Effector CD4-positive, alpha-beta T cell (primary cell): Measurements from ENCODE around the gene SBF2.
A peak's percentile ranks its signal among the peaks of the same experiment; 100 is the strongest.
"Not testable (repeated sequence)": the region's sequence is repeated elsewhere in the genome, so short reads cannot be mapped to it uniquely, and the experiment has no call there.

Experiments
- DNase-seq: peaks from one replicate; pipeline ENCODE4 v3.0.0-alpha.2; 2020

The SBF2 gene

DNA sequence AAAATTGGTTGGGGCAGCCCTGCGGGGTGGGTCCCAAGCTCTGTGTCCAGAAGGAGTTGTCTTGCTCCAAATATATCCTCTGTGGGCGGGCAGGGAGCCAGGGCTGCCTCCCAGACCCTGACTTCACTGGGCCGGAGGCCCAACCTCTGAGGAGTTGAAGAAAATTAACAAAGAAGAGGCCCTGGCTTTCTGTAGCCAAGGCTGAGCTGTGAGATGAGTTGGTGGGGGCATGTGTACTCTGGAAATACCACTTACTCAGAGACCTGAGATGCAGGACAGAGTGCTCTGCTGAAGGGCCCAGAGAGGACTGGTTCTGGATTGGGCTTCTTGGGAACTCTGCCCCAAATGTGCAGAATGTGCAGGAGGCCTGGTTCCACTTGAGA, 533.8 kb downstream of the SBF2 start:
- no peak for DNase-seq

DNA sequence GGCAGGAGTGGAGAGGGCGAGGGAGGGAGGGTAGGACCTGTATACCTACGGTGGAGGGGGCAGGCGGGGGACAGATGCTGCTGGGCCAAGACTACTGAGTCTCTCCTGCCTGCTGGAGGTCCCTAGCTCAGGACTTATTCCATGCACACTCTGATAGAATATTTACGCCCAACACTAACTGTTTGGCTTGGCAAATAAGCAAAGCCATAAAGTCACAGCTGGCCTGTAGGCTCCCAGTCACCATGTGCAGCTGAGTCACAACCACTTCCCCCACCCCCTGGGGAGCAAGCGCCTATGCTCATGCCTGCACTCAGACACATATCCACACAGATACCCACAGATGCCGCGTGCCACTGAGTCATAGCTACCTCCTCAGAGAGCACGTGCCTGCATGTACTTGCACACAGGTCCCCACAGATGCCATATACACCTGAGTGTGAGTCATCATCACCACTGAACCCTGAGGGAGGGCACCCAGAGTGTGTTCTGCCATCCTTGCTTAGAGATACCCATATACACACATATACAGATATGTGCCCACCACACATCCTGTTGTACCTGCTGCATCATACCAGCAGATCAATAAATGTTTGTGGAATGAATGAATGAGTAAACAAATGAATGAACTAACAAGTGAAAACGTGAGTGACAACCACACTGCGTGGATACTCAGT, 534.4 kb downstream of the SBF2 start:
- peak; percentile 76 for DNase-seq

DNA sequence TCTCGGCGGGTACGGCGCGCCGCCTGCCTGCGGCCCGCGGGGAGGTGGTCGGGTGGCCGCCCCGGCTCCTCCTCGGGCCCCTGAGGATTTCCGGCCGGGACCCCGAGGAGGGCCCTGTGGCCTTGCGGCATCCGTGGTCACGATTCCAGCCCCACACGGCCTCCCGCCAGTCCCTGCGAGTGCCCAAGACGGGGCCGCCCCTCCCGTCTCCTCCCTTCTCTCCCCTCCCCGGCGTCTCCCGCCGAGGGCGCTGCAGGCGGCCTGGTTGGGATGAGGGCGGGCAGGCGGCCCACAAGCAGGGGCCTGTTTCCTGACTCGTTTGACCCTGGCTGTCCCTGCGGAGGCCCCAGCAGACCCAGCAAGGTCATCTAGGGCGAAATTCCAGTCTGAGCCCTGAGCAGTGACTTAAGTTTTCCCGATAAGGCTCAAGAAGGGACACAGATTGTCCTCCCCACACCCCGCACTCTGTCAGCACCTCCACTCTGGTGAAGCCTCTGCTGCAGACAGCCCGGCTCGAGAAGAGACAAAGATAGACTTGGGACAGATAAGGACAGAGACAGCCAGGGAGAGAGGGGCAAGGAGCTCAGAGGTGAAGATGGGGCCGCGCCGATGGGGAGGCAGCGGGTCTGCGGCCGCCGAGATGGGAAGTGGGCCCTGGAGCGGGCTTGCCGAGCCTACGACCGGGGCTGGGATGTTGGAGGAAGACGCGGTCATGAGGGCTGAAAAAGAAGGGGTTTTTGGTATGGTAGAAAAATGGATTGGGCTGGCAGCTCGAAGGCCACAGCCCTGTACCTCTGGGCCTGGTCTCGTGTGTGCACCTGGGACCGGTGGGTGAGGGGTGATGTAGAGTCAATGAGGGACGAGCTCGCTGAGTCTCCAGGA, 535.1 kb downstream of the SBF2 start:
- peak; percentile 16 for DNase-seq

DNA sequence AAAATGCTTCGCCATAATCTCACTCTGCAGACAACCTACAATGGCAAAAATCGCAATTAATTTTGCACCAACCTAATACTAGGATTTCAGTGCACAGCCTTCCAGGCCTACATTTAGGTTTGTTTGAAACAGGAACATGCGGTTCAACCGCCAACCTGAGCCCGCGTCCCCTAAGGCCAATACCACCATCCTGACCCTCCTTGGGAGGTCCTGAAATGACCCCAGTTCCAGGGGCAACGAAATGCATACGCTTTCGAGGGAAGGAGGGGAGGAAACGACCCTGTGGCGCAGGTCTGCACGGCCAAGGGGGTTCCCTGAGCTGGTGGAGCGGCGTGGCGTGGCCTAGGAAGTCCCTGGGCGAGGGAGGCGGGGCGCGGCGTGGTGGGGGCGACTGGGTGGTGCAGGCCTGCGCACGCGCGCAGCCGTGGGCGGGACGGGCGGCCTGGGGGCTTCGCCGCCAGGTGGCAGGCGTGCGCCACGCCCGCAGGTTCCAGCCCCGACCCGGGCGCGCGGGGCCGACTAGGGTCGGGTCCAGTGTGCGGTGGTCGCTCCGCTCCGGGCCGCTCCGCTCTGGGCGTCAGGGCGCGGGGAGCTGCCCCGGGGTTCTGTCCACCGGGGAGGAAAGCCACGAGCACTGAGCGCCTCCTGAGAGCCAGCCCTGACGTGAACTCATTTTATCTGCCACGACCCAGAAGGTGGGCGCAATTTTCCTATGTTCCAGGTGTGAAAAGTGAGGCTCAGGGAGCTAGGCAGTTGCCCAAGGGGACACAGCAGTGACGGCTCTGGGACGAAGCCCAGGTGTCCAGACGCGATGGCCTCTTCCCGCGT, 536.0 kb downstream of the SBF2 start:
- peak; percentile 89 for DNase-seq

DNA sequence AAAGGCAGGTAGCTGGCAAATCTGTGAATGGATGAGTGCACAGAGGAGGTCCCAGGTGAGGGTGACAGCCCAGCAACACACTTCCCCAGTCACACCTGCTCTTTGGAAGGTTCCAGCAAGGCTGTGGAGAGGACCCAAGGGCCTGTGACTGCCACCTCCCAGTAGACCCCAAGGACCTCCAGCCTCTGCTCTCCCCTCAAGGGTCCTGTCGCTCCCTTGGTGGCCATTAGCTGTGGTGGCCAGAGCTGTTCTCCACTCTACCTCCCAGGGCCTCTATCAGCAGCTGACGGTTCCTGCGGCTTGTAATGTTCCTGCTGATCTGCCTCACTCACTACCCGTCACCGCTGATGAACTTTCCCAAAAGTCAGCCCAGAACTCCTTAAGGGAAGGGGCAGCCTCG, 537.1 kb downstream of the SBF2 start:
- DNase-seq = no peak

DNA sequence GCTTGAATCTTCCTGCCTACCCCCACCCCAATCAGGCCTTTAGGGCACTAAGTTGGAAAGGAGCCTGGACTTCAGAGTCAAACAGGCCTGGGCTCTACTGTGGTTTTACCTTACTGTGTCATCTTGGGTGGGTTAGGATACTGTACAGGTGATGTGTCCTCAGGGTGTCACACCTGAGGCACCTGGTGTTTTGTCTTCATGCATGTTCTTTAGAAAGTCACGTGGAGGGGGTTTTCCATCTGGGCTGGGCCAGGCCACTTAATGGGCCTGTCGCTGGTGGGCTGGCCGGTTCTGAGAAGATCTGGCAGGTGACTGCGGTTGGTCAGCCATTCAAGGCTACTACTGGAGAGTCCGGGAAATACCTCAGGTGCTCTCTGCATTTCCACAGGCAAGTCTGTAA, 537.6 kb downstream of the SBF2 start:
- DNase-seq = no peak

DNA sequence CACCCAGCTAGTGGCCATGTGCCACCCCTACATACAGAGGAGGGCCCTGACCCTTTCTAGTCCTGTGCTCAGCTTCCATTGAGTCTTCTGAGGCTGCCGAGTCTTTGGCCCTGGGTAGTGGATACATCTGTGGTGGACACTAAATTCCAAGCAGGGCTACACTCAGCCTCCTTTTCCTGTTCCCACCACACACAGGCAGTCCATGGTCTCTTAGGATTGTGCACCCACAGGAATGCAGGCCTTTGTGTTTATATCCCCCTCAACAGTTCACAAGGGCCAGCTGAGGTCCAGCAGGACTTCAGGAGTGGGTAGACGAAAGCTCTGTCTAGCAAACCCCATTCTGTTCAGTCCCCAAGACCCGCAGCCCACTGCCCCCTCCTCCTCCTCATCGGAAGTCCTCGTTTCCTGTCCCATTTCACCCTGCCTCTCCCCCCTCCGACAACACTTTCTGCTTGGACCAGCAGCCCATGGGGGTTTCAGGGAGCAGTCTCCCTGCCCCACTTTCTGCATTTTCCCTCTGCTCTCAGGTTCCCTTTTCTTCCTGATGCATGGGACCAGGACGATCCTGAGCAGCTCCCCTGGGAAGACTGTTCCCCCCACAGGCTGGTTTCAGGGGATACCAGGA, 538.3 kb downstream of the SBF2 start:
- no peak for DNase-seq

DNA sequence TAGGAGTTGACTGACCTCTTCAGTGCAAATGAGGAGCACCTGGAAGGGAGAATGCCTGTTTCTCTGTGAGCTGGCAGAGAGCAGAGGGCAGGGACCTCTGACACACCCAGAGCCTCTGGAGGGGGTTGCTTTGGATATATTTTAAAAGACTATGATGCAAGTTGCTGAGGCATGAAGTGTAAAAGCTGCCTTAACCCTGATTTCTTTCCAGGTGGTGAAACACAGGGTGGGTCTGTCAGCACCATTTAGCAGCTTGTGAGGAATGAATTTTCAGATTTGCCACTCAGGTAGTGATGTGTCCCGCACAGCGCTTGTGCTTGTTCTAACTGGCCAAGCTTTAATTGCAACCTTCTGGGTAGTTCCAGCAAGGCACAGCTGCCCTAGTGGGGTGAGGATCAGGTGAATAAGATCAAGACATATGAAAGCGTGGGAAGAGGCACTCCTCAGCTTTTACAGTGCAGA, 540.0 kb downstream of the SBF2 start:
- no peak for DNase-seq

DNA sequence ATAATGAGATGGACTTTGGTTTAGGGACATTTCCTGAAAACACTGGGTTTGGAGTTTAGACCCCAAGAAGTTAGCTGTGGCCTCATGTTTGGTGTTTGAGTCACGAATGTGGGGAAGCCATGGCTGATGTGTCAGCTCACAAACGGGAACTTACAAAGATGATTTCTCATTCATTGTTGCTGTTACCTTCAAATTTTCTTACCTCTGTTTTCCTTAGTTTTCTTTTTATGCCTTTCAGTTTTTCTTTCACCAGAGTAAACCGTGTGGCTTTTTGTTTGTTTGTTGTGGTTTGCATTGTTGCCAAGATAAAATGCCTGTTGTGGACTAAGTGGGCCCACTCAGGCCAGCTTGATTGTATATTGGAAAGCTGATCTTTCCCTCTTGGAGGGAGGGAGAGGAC, 541.0 kb downstream of the SBF2 start:
- no peak for DNase-seq

DNA sequence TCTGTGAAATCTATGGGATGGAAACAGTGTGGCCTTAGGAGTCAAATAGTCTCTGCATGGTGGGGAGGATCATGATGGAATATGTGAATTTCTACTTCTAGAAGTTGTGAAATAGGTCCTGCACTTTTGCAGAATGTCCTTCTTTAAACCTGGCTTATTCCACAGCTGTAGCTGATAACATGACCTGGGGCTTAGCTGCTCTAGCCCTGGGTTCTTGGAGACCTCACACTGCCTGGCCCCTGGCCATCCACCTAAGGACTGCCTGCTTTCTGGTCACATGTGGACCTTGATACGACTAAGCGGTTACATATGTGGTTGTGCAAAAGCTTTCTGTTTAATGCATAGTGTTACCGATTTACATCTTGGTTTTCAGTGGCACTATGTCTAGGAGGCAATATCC, 541.9 kb downstream of the SBF2 start:
- DNase-seq = no peak

DNA sequence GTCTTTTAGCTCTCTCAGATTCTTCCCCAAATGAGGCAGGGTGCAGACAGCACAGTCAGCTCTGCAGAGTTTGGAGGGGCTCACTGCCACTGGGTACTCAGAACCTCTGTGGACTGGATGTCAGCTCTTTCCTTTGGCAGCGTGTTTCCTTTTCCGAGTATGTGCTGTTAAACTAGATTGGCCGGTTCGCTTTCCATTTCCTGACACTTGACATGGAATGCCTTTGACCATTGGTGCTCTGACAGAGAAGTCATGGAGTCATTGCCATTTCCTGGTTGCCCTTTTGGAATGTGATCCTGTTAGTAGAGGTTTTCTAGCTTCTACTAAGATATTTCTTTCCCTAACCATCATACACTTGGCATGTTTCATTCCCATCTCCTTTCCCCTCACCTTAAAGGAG, 543.5 kb downstream of the SBF2 start:
- DNase-seq = no peak

DNA sequence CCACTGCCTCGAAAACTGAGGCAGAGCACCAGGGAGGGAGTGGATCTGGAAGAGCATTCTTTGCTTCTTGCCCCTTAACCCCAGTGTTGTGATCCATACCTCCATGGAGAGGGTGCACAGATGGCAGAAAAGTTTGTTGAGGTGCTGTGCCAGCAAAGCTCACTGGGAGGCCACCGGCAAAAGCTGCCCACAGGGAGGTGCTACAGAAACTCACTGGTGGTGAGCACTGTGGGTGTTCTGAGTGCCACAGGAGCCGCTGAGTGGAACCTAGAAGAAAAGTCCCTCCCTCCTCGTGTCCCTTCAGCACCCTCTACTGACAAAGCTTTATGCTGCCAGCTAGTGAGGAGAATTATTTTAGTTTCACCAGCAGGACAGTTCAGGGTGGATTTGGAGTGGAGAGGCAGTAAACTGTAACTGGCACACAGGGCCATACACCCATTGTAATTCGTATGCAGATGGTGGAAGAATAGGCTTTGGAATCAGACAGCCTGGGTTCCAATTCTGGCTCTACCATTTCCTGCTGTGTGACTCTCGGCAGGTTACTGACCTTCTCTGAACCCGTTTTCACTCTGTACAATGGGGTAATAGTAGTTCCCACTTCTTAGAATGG, 545.6 kb downstream of the SBF2 start:
- DNase-seq = peak; percentile 17

DNA sequence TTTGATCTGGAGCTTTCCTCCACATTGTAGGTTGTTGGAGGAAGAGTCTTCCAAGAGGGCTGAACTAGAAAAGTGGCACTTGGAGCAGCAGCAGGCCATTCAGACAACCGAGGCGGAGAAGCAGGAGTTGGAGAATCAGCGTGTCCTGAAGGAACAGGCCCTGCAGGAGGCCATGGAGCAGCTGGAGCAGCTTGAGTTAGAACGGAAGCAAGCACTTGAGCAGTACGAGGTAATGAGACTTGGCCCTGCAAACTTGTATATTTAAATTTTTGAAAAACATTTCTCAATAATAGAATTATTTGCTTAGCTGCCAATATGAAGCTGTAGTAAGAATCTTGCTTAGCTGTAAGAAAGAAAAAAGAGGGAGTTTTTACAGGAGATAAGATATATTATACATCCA, 546.2 kb downstream of the SBF2 start:
- no peak for DNase-seq

DNA sequence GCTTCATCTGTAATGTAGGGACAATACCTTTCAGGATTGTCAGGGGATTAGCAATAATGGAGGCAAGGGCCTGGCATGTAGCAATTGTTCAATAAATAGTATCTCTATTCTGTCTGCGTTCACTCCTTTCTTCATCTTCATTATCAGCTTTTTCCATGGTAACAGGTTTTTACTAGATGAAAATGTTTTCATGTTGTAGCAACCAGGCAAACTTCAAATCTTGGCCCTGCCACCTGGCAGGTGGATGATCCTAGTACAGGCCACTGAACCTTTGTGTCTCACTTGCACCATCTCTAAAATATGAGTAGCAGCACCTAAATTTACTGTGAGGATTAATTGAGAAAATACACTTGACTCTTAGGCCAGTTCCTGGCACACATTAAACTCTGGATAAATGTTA, 546.8 kb downstream of the SBF2 start:
- no peak for DNase-seq

DNA sequence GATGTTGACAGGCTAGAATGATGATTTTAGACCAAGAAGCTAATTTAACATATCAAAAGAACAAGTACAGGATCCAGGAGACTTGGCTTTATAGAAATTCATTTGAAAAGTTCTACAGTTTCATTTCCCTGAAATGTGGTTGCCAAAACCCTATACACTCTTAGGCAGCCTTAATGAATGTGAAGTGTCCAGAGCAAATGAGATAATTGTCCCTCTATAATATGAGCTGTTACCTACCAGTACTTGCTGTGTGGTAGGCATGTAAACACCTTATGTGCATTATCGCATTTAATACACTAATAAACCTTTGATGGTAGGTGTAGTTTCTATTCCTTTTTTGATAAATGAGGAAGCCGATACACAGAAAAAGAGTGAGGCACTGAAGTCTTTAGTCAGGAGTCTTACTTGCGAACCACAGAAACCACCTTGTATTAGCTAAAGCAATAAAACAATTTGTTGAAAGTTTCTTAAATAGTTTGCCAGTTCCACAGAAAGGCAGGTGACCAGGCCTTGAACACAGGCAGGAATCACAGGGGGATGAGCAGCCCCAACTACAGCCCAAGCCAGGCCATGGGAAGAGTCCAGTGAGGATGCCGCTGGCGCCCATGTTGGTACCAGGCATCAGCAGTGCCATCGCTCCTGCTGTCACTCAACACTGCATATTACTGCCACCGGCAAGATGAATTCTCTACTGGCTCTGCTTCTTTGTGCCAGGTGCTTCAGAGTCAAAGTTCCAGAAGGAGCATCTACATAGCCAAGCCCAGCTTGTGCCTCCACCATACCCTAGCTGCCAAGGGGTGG, 548.4 kb downstream of the SBF2 start:
- DNase-seq = no peak

DNA sequence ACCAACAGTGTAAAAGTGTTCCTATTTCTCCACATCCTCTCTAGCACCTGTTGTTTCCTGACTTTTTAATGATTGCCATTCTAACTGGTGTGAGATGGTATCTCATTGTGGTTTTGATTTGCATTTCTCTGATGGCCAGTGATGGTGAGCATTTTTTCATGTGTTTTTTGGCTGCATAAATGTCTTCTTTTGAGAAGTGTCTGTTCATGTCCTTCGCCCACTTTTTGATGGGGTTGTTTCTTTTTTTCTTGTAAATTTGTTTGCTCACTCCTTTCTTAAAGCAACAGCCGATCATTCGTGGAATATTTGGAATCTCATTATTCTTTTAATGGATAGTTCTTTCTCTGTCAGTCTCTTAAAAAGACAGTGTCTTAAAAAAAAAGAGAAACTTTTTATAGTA, 550.5 kb downstream of the SBF2 start:
- DNase-seq = not testable (repeated sequence)

DNA sequence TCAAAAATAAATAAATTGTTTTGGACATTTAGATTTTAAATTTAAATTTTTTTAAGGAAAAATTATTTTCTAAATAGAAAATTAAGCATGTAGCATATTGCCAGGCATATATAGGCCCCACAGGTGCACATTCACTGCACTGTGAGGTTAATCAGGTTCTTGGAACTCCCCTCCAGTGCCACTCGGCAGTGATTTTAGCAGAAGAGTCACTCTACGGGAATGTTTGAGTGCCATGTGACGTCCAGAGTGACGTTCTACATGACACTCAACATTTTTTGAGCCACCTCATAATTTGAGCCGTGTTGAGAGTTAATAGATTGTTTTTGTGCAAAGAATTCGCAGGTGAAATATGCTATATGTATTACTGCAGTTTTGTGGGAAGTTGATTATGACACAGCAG, 552.8 kb downstream of the SBF2 start:
- no peak for DNase-seq

DNA sequence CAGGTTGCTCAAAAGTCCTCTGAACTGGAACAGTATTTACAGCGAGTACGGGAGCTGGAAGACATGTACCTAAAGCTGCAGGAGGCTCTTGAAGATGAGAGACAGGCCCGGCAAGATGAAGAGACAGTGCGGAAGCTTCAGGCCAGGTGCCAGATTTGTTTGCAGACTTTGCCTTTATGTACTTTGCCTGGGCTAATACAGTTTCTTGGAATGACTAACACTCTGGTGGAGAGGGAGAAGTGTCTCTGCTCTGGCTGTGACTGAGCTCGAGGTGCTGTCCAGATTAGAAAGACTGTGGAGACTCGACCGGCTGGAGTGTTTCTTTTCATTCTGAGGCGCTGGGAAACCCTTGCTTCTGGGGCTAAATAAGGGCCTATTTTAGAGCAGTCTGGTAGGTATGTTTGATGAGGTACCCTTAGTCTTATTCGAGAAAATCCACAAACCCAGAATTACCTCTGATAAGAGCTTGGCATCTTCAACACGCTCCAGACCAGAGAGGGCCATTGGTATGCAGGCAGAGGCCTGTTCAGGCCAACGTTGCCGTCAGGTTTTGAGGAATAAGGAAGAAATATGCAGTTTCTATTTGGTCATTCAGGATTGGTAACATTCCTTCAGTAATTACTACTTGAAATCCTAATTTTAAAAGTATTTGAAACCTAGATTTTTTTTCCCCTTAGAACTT, 553.7 kb downstream of the SBF2 start:
- DNase-seq = no peak

DNA sequence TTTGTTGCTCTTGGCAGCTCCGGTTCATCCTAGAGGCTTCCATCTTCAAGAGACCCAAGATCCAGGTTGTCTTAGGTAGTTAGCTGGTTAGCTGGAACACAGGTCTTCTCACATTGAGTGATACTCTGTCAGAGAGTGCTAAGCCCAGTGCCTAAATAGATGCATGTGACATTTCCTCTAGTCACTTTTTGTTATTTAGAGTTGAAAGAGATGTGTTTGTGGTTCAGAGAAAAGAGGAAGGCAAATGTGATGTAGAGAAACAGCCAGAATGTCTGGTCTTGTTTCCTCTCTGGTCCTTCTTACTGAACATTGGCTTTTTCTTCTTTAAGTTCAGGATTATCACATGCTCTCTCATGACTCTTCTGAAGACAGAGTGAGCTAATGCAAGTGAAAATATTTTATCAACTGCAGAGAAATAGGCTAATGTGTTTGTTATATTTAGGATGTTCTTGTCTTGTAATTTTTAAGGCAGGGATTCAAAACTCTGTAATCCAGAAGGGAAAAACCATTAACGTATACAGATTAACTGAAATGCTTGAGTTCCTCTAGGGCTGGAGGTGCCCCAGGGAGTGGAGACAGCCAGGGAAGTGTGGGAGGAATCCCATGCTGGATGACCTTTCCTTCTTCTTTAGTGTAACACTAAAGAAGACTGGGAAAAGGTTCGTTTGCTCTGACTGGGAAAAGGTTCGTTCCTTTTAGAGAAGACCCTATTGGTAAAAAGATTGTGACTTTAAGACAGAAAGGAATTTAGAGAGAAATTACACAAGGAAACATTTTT, 554.7 kb downstream of the SBF2 start:
- no peak for DNase-seq

DNA sequence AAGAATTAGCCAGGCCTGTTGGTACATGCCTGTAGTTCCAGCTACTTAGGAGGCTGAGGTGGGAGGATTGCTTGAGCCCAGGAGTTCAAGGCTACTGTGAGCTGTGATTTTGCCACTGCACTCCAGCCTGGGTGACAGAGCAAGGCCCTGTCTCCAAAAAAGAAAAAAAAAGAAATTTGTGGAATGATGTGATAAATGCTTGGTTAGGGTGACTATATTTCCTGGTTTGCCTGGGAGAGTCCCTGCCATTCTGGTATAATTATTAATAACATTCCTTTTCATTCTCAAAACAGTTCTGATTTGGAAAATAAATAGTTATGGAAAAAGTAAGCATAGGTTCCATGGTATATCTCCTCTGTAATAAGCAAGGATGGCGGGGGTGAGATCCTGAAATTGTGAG, 555.3 kb downstream of the SBF2 start:
- no peak for DNase-seq
